Islet precursor cell (in vitro differentiated cells): ENCODE results near the gene PDCL2.
"Not testable (repeated sequence)": the region's sequence is repeated elsewhere in the genome, so short reads cannot be mapped to it uniquely, and the experiment has no call there.

Experiments
- DNase-seq: peaks from one replicate; pipeline ENCODE4 v3.0.0-alpha.2; 2018

The PDCL2 gene

DNA sequence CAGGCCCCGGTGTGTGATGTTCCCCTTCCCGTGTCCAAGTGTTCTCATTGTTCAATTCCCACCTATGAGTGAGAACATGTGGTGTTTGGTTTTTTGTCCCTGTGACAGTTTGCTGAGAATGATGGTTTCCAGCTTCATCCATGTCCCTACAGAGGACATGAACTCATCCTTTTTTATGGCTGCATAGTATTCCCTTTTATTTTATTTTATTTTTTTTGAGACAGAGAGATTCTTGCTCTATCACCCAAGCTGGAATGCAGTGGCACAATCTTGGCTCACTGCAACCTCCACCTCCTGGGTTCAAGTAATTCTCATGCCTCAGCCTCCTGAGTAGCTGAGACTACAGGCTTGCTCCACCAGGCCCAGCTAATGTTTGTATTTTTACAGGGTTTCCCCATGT, 9.3 kb downstream of the PDCL2 start:
- DNase-seq: not testable (repeated sequence)

GRCh38 chr4:55578341-55579010, 13.6 kb downstream of the PDCL2 start:
- DNase-seq: no peak

DNA sequence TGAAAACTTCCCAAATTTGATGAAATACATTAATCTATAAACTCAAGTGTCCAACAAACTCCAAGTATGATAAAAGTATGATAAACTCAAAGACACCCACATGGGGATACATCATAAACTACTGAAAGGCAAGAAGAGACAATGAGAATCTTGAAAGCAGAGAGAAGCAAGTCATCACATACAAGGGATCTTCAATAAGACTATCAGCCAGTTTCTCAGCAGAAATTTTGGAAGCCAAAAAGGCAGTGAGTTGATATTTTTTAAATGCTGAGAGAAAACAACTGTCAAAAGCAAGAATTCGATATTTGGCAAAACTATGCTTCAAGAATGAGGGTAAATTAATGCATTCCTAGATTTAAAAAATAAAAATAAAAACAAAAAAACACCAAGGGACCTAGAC, 16.5 kb downstream of the PDCL2 start:
- no peak for DNase-seq

DNA sequence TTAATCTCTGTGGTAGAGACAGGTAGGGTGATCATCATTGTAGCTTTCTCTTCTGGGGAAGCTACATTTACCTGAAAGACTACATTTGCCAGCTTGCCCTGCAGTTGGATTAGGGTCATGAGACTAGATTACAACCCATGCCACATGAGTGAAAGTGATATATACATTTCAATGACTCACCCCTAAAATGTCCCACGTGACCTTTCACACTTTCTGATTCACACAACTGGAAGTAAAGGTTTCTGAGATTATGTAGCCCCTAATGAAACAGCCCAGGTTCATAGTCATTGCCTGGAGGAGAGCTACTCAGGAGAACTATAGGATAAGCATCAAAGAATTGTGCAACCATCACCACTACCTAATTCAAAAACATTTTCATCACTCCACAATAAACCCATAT, 17.8 kb downstream of the PDCL2 start:
- no peak for DNase-seq

DNA sequence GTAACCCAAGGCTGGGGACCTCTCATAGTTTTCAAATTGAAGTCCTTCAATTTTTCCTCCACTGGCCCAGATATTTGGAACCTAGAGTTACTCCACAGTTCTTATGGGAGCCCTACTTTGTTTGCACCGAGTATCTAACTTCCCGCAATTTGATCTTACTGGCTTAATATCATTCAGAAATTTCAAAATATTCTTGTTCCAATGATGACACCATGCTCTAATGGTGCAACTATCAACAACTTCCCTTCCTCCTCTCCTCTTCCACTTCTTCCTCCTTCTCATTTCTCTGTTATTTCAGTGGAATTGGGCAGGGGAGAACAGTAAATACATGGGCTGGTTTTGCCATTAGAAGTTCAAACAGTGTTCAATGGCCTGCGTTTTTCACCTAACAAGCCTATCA, 20.2 kb downstream of the PDCL2 start:
- no peak for DNase-seq

GRCh38 chr4:55568905-55569504, 23.0 kb downstream of the PDCL2 start:
- DNase-seq: no peak

GRCh38 chr4:55561889-55562288, 30.2 kb downstream of the PDCL2 start:
- no peak for DNase-seq

GRCh38 chr4:55560096-55560495, 31.9 kb downstream of the PDCL2 start:
- no peak for DNase-seq

- no peak for DNase-seq
Measured at GRCh38 chr4:55554453-55555030, 37.5 kb downstream of the PDCL2 start.

DNA sequence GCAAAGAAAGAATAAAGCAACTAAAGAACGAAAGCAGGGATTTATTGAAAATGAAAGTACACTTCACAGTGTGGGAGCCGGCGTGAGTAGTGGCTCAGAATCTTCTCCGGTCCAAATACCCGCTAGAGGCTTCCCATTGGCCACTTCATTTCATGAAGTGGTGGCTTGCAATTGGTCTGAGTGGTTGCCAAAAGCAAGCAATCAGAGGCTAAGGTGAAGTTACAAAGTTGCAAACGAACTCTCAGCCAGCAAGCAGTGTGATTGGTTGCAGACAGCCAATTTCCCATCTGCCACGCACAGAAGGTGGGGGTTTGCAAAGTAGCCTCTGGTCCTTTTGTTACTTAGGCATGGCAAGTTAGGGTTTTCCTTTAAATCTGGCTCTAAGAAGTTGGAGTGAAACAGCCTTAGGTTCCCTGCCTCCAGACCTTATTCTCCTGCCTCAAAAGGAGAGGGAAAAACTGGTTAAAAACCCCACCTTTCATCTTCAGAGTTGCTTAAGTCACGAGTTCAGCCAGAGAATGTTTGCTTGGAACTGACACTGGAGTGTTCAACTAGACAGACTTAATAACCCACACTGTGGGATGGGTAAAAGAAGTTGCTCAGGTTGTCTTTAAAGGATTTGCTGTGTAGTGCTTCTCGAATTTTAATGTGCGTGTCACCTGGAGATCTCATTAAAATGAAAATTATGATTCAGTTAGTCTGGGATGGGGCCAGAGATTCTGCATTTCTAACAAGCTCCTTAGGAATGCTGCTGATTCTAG, 38.4 kb downstream of the PDCL2 start:
- no peak for DNase-seq

DNA sequence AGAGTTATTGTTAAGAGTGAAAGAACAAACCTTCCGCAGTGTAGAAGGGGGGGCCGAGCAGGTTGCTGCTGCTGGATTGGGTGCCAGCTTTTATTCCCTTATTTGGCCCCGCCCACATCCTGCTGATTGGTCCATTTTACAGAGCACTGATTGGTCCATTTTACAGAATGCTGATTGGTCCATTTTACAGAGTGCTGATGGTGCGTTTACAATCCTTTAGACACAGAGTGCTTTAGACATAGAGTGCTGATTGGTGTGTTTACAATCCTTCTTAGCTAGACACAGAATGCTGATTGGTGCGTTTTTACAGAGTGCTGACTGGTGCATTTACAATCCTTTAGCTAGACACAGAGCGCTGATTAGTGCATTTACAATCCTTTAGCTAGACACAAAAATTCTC, 40.1 kb downstream of the PDCL2 start:
- not testable (repeated sequence) for DNase-seq

DNA sequence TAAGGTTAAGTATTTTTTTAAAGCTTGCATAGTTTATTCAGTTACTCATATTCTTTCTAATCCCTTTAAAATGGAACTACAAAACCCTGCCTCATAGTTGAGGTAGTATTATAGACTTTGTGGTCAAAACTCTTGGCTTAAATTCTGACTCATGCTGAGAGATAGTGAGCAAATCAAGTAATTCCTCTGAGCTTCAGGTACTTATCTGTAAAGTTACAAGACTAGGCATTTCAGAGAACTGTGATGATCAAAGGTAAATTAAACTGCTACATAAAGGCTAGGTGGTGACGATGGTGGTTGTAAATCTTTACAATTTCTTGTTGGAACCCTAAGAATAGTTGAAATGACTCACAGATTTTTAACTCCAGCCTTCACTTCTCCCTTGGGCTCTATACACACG, 42.2 kb downstream of the PDCL2 start:
- no peak for DNase-seq

DNA sequence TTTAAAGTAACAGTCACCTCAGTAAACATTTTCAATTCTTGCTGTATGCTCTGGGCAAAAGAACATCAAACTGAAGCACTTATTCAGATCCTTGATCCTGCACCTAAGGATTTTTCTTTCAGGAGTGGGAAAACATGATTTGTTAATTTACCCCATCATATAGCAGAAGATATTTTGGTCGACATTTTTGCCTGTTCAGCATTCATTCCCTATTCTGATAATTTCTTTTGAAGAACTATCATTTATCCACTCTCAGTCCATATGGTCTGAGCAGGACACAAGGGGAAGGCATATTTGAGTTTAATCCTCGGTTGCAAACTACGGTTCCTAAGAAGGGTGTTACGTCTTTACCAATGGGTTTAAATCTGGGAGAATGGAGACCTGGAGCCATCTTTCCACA, 44.1 kb downstream of the PDCL2 start:
- DNase-seq: no peak

GRCh38 chr4:55547466-55547770, 44.6 kb downstream of the PDCL2 start:
- DNase-seq: no peak

DNA sequence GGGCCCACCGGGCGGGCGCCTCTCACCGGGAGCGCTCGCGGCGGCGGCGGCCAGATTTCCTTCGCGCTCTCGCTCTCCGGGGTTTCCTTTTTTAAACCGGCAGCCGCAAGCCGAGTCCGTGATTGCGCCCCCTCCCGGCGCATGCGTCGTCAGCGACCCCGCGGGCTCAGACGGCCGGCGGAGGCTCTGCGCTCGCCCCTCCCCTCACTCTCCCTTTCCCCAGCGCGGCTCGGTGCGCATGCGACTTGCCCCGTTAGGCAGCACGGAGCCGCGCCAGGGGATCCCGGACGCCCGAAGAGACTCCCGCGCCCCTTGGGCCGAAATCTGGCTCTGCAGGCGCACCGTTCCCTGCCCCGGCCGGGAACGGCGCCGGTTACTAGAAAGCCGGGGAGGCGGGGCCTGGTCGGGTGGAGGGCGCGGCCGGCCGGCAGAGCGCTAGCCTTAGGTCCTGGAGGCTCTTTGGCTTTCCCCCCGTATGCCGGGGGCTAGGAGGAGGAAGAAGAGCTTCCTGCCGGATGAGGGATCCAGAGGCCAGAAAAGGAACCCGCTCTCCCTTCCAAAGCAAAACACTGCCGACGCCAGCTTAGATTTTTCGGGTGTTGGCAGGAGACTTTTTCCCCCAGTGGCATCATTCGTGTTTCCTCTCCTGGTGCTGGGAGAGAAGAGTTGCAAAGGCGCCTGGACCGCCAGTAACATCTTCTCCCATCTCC, 45.1 kb downstream of the PDCL2 start, which contains the start of gene CLOCK:
Gene CLOCK (minus strand): TSS at position 154 of the 710 bp plus-strand sequence. CDS start 64,124 bp downstream, outside the sequence.
- peak; percentile 91 for DNase-seq

- DNase-seq: no peak
Measured at GRCh38 chr4:55546506-55546755, 45.6 kb downstream of the PDCL2 start.

DNA sequence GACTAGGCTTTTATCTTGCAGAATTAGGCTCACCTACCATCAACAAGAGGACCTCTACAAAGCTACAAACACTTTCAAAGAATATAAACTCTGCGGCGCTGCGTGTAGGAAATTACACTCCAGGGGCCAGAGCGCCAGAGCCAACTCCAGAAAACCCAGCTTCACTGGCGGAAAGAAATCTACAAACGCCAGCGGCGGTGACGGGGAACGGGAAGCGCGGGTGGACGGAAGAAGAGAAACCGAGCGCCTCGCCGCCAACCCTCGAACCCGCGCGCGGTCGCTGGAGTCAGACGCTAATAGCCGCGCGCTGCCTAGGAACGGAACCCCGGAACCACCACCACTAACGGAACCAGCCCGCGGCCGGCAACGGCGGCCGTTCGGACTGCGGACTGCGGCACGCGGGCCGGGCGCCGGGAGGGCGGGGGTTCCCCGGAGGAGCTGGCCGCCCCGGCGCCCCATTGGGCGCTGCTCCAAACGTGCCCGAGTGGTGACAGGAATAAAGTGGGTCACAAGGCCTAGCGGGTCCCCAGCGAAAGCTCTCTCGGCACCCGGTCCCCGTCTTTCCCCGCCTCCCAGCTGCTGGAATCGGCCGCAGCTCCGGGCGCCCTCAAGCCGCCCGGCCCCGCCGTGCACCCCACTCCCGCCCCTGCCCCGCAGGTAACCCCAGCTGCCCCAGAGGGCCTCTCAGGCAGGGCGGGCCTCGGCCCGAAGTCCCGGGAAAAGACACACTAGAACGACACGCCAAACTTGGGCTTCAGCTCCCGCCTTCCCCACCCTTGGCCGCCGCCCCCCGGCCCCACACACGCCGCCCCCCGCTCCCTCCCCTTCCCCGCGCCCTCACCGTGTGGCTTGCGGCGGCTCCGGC, 46.2 kb downstream of the PDCL2 start:
- peak; percentile 80 for DNase-seq

GRCh38 chr4:55545151-55545550, 46.9 kb downstream of the PDCL2 start:
- no peak for DNase-seq

GRCh38 chr4:55543858-55544257, 48.2 kb downstream of the PDCL2 start:
- DNase-seq: no peak

GRCh38 chr4:55540271-55540670, 51.8 kb downstream of the PDCL2 start:
- DNase-seq: no peak

DNA sequence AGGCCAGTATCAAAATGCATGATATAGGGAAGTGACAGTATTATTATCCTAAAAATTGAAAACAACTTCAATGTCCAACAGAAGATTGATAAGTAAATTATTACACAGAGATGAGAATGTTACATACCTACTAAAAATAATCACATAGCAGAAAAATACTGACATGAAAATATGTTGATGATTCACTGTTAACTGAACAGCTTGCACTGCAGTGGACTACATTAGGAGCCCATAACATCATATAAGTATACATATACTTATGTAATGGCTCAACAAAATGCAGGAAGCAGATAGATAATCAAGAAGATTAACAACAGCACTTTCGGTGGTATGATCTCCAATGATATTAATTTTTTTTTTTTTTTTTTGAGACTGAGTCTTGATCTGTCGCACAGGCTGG, 52.4 kb downstream of the PDCL2 start:
- DNase-seq: no peak

DNA sequence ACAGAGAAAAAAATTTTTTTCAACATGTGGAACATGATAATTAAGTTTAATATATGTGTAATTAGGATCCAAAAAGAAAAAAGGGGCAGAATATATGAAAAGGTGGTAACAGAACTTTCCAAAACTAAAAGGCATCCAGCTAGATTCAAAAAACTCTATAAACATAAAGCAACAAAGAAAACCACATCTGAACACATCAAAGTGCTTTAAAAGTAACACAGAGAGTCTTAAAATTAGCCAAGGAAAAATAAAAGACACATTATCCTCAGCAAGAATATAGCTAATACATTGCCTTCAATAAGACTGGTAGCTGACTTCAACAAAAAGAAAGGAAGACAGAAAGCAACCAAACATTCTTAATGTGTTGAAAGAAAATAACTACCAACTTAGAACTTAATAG, 53.5 kb downstream of the PDCL2 start:
- no peak for DNase-seq

- DNase-seq: no peak
Measured at GRCh38 chr4:55534306-55534705, 57.7 kb downstream of the PDCL2 start.
